Smooth muscle cell (in vitro differentiated cells): ENCODE measurements around the gene ULK4. TPM values are rescaled to one million over a fixed set of nuclear protein-coding genes. Genes with fewer than 3 reads are reported as not detected.

ENCODE experiments used
- DNase-seq: peaks from one replicate; lab custom pipeline; 2025; ENCODE audit not compliant: unreplicated experiment; lab: John Stamatoyannopoulos, UW
- H2AFZ ChIP-seq: fragments of 200-600 bp; sonication (generic); 2 replicates; pipeline ENCODE4 v1.6.0; 2016; ENCODE audit warnings: antibody characterized with exemption, low read depth, mild to moderate bottlenecking
- H3F3A ChIP-seq: fragments of 200-600 bp; sonication (generic); 2 replicates; pipeline ENCODE4 v1.6.0; 2017; ENCODE audit warnings: antibody characterized with exemption, low read depth
- H3K27ac ChIP-seq: fragments of 200-600 bp; sonication (generic); 2 replicates; pipeline ENCODE4 v1.5.1; 2016; ENCODE audit warnings: low read depth, mild to moderate bottlenecking
- H3K27me3 ChIP-seq: fragments of 200-600 bp; sonication (generic); 2 replicates; pipeline ENCODE4 v1.6.1; 2016; ENCODE audit warnings: low read depth, mild to moderate bottlenecking
- H3K36me3 ChIP-seq: fragments of 200-600 bp; sonication (generic); 2 replicates; pipeline ENCODE4 v1.5.1; 2016; ENCODE audit warnings: low read depth
- H3K4me1 ChIP-seq: fragments of 200-600 bp; sonication (generic); 2 replicates; pipeline ENCODE4 v1.5.1; 2016; ENCODE audit warnings: low read depth
- H3K4me2 ChIP-seq: fragments of 200-600 bp; sonication (generic); 2 replicates; pipeline ENCODE4 v1.6.0; 2016; ENCODE audit warnings: mild to moderate bottlenecking
- H3K4me3 ChIP-seq: fragments of 200-600 bp; sonication (generic); 2 replicates; pipeline ENCODE4 v1.5.1; 2016; ENCODE audit warnings: mild to moderate bottlenecking
- H3K79me2 ChIP-seq: fragments of 200-600 bp; sonication (generic); 2 replicates; pipeline ENCODE4 v1.6.0; 2016; ENCODE audit warnings: low read depth, mild to moderate bottlenecking
- H3K9ac ChIP-seq: fragments of 200-600 bp; sonication (generic); 2 replicates; pipeline ENCODE4 v1.6.0; 2016; ENCODE audit warnings: low read depth
- H3K9me3 ChIP-seq: fragments of 200-600 bp; sonication (generic); replicated peaks from 2 replicates; pipeline ENCODE4 v1.5.1; 2016; ENCODE audit warnings: low read depth
- H4K20me1 ChIP-seq: fragments of 200-600 bp; sonication (generic); 2 replicates; pipeline ENCODE4 v1.6.0; 2016; ENCODE audit warnings: low read depth
- CTCF ChIP-seq: fragments of 200-600 bp; sonication (generic); IDR thresholded peaks from 2 replicates; pipeline ENCODE4 v1.5.1; 2017; ENCODE audit warnings: borderline replicate concordance, mild to moderate bottlenecking, antibody characterized with exemption; ENCODE audit not compliant: insufficient read depth, poor library complexity, severe bottlenecking
- WGBS: methylation state at CpG from one replicate; pipeline ENCODE4 v1.1.7; 2016; ENCODE audit warnings: low lambda C conversion rate; 5-methylcytosine and 5-hydroxymethylcytosine counted together
- polyA plus RNA-seq: library from polyadenylated mRNA; unstranded; fragments of >200 nt; fragmentation: Nextera tagmentation; extraction: Ambion mirVana; gene quantifications from 2 replicates; pipeline ENCODE4 v1.2.1, GENCODE V29; 2016
- total RNA-seq: library from RNA; depleted of rRNA; stranded (reverse); fragments of >200 nt; gene quantifications from 2 replicates; pipeline ENCODE4 v1.2.3, GENCODE V29; 2014

Gene ULK4
- total and polyA plus RNA-seq, 2 experiments from 2014 or later = 4.3 to 14.2 TPM

GRCh38 chr3:41352510-41352909, 609.4 kb downstream of the ULK4 start:
- Histone ChIP-seq H3K27me3 (no peaks in the 10 kb centered on the region), H3F3A (no peaks in the 10 kb centered on the region), H3K9ac (no peak overlapping the region), H3K27ac (no peak overlapping the region), H3K79me2 (no peaks in the 10 kb centered on the region), H3K4me3 (no peak overlapping the region), H4K20me1 (no peaks in the 10 kb centered on the region), H3K4me1 (no peaks in the 10 kb centered on the region), H3K9me3 (no peaks in the 10 kb centered on the region), H3K4me2 (no peak overlapping the region), H2AFZ (no peak overlapping the region), H3K36me3 (no peaks in the 10 kb centered on the region)
- TF ChIP-seq CTCF = no peak
- DNase-seq = no peak
- 73% methylated on average over 3 of the region's 3 CpGs for WGBS

- H2AFZ ChIP-seq = no peak overlapping the region
- H3K4me3 ChIP-seq = no peak overlapping the region
- TF ChIP-seq CTCF = no peak
- no peak overlapping the region for H3K9ac ChIP-seq
- WGBS = 28% methylated on average over 2 of the region's 2 CpGs
- H3K4me2 ChIP-seq = no peak overlapping the region
- no peaks in the 10 kb centered on the region for H3K79me2 ChIP-seq
- H3K27me3 ChIP-seq = no peaks in the 10 kb centered on the region
- peaks cover 4% of the 10 kb centered on the region for H3K4me1 ChIP-seq
- no peaks in the 10 kb centered on the region for H3K36me3 ChIP-seq
- no peaks in the 10 kb centered on the region for H3K9me3 ChIP-seq
- H4K20me1 ChIP-seq = no peaks in the 10 kb centered on the region
- no peak overlapping the region for H3K27ac ChIP-seq
- H3F3A ChIP-seq = no peaks in the 10 kb centered on the region
- no peak for DNase-seq
Observed at GRCh38 chr3:41350441-41350840, 611.5 kb downstream of the ULK4 start.

- Histone ChIP-seq H3K9ac (peak overlapping the region; percentile 7), H3K27me3 (no peaks in the 10 kb centered on the region), H3K4me3 (no peak overlapping the region), H2AFZ (no peak overlapping the region), H3K4me1 (peaks cover 4% of the 10 kb centered on the region), H4K20me1 (no peaks in the 10 kb centered on the region), H3K79me2 (no peaks in the 10 kb centered on the region), H3K27ac (no peak overlapping the region), H3F3A (no peaks in the 10 kb centered on the region), H3K4me2 (no peak overlapping the region), H3K36me3 (no peaks in the 10 kb centered on the region), H3K9me3 (no peaks in the 10 kb centered on the region)
- no peak for TF ChIP-seq CTCF
- 76% methylated on average over 4 of the region's 4 CpGs for WGBS
- no peak for DNase-seq
Observed at GRCh38 chr3:41348401-41348800, 613.5 kb downstream of the ULK4 start.

- H2AFZ ChIP-seq = no peak overlapping the region
- H3K4me2 ChIP-seq = peak overlapping the region; percentile 63
- H3K27ac ChIP-seq = peak overlapping the region; percentile 60
- no peaks in the 10 kb centered on the region for H3K27me3 ChIP-seq
- 34% methylated on average over 4 of the region's 4 CpGs for WGBS
- peaks cover 4% of the 10 kb centered on the region for H3K4me1 ChIP-seq
- no peaks in the 10 kb centered on the region for H3K79me2 ChIP-seq
- DNase-seq = no peak
- no peaks in the 10 kb centered on the region for H3K36me3 ChIP-seq
- no peaks in the 10 kb centered on the region for H4K20me1 ChIP-seq
- no peak overlapping the region for H3K9ac ChIP-seq
- no peaks in the 10 kb centered on the region for H3K9me3 ChIP-seq
- H3F3A ChIP-seq = no peaks in the 10 kb centered on the region
- no peak overlapping the region for H3K4me3 ChIP-seq
- TF ChIP-seq CTCF = no peak
Observed at GRCh38 chr3:41346698-41347270, 615.1 kb downstream of the ULK4 start.
